ENCODE measurements around the gene GNAQ. TPM values are rescaled to one million over a fixed set of nuclear protein-coding genes. Genes with fewer than 3 reads are reported as not detected.
"Not testable (repeated sequence)": the region's sequence is repeated elsewhere in the genome, so short reads cannot be mapped to it uniquely, and the experiment has no call there.

The GNAQ gene
- polyA plus RNA-seq, 1 of the 3 experiments (the other 2 are of a cell fraction) = 20.9 TPM

DNA sequence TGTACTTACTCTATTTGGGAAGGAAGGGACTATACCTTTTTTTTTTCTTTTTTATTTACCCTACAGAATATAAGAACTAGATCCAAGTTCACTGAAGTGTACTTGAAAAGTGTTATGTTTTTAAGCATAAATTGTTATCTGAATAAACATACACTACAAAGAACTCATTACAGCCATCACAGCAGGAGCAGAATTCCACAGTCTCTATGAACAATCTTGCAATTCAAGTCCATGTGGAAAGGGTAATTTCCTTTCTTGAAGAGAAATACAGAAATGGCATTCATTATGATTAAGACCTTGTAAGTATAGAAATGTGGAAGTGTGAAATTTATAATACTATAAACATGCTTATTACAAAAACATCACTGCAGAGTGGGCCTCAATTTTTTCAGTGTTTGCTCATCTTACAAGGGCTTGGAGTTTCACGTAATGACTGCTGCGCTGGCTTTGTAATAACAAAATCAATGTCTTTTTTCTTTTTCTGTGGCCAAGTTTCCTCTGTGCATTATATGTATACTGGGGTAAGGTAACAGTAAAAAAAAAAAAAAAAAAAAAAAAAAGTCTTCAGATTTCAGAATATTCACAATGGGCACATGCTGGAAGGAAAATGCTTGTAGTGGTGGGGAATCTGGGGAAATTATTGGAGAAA lies 306.4 kb downstream of the GNAQ start (continued):
- TF ChIP-seq CHD2 (IDR thresholded peaks at IDR 0.05; ENCODE audit: low read length, partially characterized antibody) (no peak), TCF12 (IDR thresholded peaks at IDR 0.05) (no peak), EP300 (IDR thresholded peaks at IDR 0.05; ENCODE audit: borderline replicate concordance in 1 of 2, low read depth in 1 of 2, low read length in 1 of 2) (no peak), MXI1 (IDR thresholded peaks at IDR 0.05; ENCODE audit: low read depth, low read length) (no peak), RCOR1 (IDR thresholded peaks at IDR 0.05; ENCODE audit: low read length) (no peak), EZH2phosphoT487 (IDR thresholded peaks at IDR 0.05; ENCODE audit: borderline replicate concordance, low read depth) (no peak), TEAD4 (IDR thresholded peaks at IDR 0.05; ENCODE audit: borderline replicate concordance, insufficient read depth) (no peak), TAF1 (IDR thresholded peaks at IDR 0.05; ENCODE audit: borderline replicate concordance, low read depth, low read length) (no peak)
- TF ChIP-seq, protein P1, sequence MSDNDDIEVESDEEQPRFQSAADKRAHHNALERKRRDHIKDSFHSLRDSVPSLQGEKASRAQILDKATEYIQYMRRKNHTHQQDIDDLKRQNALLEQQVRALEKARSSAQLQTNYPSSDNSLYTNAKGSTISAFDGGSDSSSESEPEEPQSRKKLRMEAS (IDR thresholded peaks at IDR 0.05; ENCODE audit: low read depth) = no peak

DNA sequence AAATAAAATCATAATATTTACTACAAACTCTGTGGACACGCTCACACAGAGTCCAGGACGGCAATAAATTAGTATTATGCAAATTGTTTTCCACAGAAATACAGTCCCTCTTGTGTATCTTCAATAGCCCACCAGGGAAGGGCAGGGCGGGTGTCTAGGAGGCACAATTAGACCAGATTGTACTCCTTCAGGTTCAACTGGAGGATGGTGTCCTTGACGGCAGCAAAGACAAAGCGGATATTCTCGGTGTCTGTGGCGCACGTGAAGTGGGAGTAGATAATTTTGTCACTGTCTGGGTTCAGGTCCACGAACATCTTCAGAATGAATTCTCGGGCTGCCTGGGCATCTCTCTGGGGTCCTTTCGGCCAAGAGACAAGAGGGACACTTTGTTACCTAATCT lies 310.5 kb downstream of the GNAQ start:
- H3K9ac ChIP-seq; H3K4me2 ChIP-seq; H4K20me1 ChIP-seq (ENCODE audit: insufficient read depth); DNase-seq; H3K27ac ChIP-seq (ENCODE audit: low read depth in 2 of 2, low read length in 1 of 2); H3K9me2 ChIP-seq; POLR2A ChIA-PET; H3K27me3 ChIP-seq (ENCODE audit: insufficient read depth); H2AFZ ChIP-seq (ENCODE audit: low read depth); H3K4me3 ChIP-seq (ENCODE audit: low read depth in 2 of 2, low read length in 1 of 2); CTCF ChIA-PET; H3K9me3 ChIP-seq: not testable (repeated sequence)
- Histone ChIP-seq H3F3A (replicated peaks; ENCODE audit: insufficient read depth) (peaks cover 12% of the 10 kb centered on the region), H3K36me3 (replicated peaks in 1 of 2; ENCODE audit: control insufficient read depth in 1 of 2, insufficient read depth in 2 of 2, low read length in 1 of 2) (peaks cover 12 to 24% of the 10 kb centered on the region in 2 experiments), H3K79me2 (ENCODE audit: insufficient read depth) (peaks cover 16% of the 10 kb centered on the region; the same call in 1 of the 2 replicates), H3K4me1 (ENCODE audit: control insufficient read depth in 1 of 2, insufficient read depth in 2 of 2, low read depth in 1 of 2, low read length in 1 of 2) (peaks cover 0 to 20% of the 10 kb centered on the region in 2 experiments; a peak in 3 of 4 replicates)
- 98% methylated on average over 11 of the region's 11 CpGs for WGBS (ENCODE audit: low lambda C conversion rate)

DNA sequence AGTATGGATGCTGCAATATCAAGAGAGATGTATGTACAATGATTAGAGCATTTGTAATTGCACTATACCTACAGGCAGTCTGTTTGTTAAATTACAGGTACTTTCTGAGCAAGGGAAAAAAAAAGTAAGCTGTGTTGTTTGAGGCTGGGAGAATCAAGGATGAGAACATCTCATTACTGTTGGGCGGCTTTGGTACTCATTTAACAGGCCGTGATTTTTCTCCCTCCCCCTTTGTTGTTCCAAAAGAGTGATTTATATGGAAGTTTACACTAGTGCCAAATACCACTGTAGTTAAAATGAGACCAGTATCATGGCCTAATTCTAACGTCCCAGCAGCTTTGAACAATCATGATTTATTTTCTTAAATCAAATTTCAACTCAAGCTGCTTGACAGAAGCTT lies 312.3 kb downstream of the GNAQ start:
- Histone ChIP-seq H3K4me3 (ENCODE audit: low read depth in 2 of 2, low read length in 1 of 2) (no peak overlapping the region), H3K27ac (ENCODE audit: low read depth in 2 of 2, low read length in 1 of 2) (no peak overlapping the region; a peak in 1 of 4 replicates), H3K79me2 (ENCODE audit: insufficient read depth) (peaks cover 16% of the 10 kb centered on the region; the same call in 1 of the 2 replicates), H3K9me2 (no peaks in the 10 kb centered on the region), H3K9me3 (no peaks in the 10 kb centered on the region), H3K9ac (no peak overlapping the region), H3K4me2 (no peak overlapping the region), H3K4me1 (ENCODE audit: control insufficient read depth in 1 of 2, insufficient read depth in 2 of 2, low read depth in 1 of 2, low read length in 1 of 2) (peaks cover 15 to 26% of the 10 kb centered on the region in 2 experiments; a peak in 3 of 4 replicates), H4K20me1 (ENCODE audit: insufficient read depth) (no peaks in the 10 kb centered on the region), H2AFZ (ENCODE audit: low read depth) (no peak overlapping the region), H3K27me3 (ENCODE audit: insufficient read depth) (no peaks in the 10 kb centered on the region), H3K36me3 (replicated peaks in 1 of 2; ENCODE audit: control insufficient read depth in 1 of 2, insufficient read depth in 2 of 2, low read length in 1 of 2) (peaks cover 2 to 20% of the 10 kb centered on the region in 2 experiments), H3F3A (replicated peaks; ENCODE audit: insufficient read depth) (peaks cover 9% of the 10 kb centered on the region)
- POLR2A ChIA-PET = no interaction called here
- CTCF ChIA-PET = interaction anchor here (1.0 kb wide), 1 partner anchor 262 kb away, joined by 3 read pairs; no protein-coding TSS in a partner anchor
- no peak for DNase-seq
- TF ChIP-seq RCOR1 (IDR thresholded peaks at IDR 0.05; ENCODE audit: low read length) (no peak), ELF1 (IDR thresholded peaks at IDR 0.05) (no peak), EZH2phosphoT487 (IDR thresholded peaks at IDR 0.05; ENCODE audit: borderline replicate concordance, low read depth) (no peak), FOXM1 (IDR thresholded peaks at IDR 0.05; ENCODE audit: low read depth) (no peak)
- TF ChIP-seq, protein P2, sequence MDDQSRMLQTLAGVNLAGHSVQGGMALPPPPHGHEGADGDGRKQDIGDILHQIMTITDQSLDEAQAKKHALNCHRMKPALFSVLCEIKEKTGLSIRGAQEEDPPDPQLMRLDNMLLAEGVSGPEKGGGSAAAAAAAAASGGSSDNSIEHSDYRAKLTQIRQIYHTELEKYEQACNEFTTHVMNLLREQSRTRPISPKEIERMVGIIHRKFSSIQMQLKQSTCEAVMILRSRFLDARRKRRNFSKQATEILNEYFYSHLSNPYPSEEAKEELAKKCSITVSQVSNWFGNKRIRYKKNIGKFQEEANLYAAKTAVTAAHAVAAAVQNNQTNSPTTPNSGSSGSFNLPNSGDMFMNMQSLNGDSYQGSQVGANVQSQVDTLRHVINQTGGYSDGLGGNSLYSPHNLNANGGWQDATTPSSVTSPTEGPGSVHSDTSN (IDR thresholded peaks at IDR 0.05) = no peak
- TF ChIP-seq, protein P1 (IDR thresholded peaks at IDR 0.05; ENCODE audit: low read depth) = no peak
- TF ChIP-seq, protein P3, sequence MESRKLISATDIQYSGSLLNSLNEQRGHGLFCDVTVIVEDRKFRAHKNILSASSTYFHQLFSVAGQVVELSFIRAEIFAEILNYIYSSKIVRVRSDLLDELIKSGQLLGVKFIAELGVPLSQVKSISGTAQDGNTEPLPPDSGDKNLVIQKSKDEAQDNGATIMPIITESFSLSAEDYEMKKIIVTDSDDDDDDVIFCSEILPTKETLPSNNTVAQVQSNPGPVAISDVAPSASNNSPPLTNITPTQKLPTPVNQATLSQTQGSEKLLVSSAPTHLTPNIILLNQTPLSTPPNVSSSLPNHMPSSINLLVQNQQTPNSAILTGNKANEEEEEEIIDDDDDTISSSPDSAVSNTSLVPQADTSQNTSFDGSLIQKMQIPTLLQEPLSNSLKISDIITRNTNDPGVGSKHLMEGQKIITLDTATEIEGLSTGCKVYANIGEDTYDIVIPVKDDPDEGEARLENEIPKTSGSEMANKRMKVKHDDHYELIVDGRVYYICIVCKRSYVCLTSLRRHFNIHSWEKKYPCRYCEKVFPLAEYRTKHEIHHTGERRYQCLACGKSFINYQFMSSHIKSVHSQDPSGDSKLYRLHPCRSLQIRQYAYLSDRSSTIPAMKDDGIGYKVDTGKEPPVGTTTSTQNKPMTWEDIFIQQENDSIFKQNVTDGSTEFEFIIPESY (IDR thresholded peaks at IDR 0.05; ENCODE audit: borderline replicate concordance, low read depth) = no peak
- 83% methylated on average over 3 of the region's 3 CpGs for WGBS (ENCODE audit: low lambda C conversion rate)

DNA sequence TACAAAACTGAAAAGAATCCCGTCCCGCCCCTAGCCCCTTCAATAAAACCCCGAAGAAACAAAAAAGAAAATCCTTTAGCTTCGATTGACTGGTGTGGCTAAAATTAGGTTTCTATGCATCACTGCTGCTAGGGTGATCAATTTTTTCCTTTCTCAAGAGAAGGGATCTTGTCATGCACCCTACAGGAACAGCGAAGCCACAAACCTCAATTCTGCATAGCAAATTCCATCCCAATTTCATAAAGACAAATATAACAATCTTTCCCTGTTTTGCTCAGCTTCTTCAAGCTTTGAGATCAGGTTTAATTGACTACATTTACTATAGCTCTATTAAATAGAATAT lies 313.3 kb downstream of the GNAQ start:
- H3K4me2 ChIP-seq; H3K9me2 ChIP-seq; H3K4me3 ChIP-seq (ENCODE audit: low read depth in 2 of 2, low read length in 1 of 2); H3K9me3 ChIP-seq; DNase-seq; POLR2A ChIA-PET; H2AFZ ChIP-seq (ENCODE audit: low read depth); H3K27me3 ChIP-seq (ENCODE audit: insufficient read depth); H4K20me1 ChIP-seq (ENCODE audit: insufficient read depth): not testable (repeated sequence)
- Histone ChIP-seq H3K9ac (peak overlapping the region; percentile 21; the same call in 1 of the 2 replicates), H3F3A (replicated peaks; ENCODE audit: insufficient read depth) (peaks cover 19% of the 10 kb centered on the region), H3K27ac (ENCODE audit: low read depth in 2 of 2, low read length in 1 of 2) (peak overlapping the region; percentile 76 to 78; a peak in 3 of 4 replicates), H3K36me3 (replicated peaks in 1 of 2; ENCODE audit: control insufficient read depth in 1 of 2, insufficient read depth in 2 of 2, low read length in 1 of 2) (peaks cover 2 to 11% of the 10 kb centered on the region in 2 experiments), H3K79me2 (ENCODE audit: insufficient read depth) (peaks cover 16% of the 10 kb centered on the region; the same call in 1 of the 2 replicates), H3K4me1 (ENCODE audit: control insufficient read depth in 1 of 2, insufficient read depth in 2 of 2, low read depth in 1 of 2, low read length in 1 of 2) (peaks cover 24 to 35% of the 10 kb centered on the region in 2 experiments)
- CTCF ChIA-PET = interaction anchor here (0.8 to 1.5 kb wide), 2 partner anchors 261 to 284 kb away, joined by 4 to 5 read pairs; no protein-coding TSS in a partner anchor
- WGBS (ENCODE audit: low lambda C conversion rate) = 62% methylated on average over 5 of the region's 5 CpGs

Measured in SK-N-SH (cell line).